Fibroblast of skin of right biceps (primary cell): ENCODE results near the gene UTP18.

Experiments used
- DNase-seq: peaks from one replicate; pipeline ENCODE4 v3.0.0-alpha.2; 2013

UTP18 gene

GRCh38 chr17:51335883-51336822 lies 75.8 kb downstream of the UTP18 start:
- DNase-seq = no peak

- no peak for DNase-seq
Measured at GRCh38 chr17:51341457-51341856, 81.1 kb downstream of the UTP18 start.

- DNase-seq = no peak
Measured at GRCh38 chr17:51342257-51342656, 81.9 kb downstream of the UTP18 start.

GRCh38 chr17:51344532-51344931 lies 84.2 kb downstream of the UTP18 start:
- no peak for DNase-seq

- DNase-seq = no peak
Measured at GRCh38 chr17:51346218-51346982, 86.1 kb downstream of the UTP18 start.
